Pancreas (tissue), 10 donors: ENCODE data around the gene PSMD2. TPM values are rescaled to one million over a fixed set of nuclear protein-coding genes. Genes with fewer than 3 reads are reported as not detected.

Experiments used
- ATAC-seq, 4 donors: fragments of 200-7000 bp; cut with Tn5 transposase; one replicate each; pipeline versions ENCODE4 v1.8.0 to v1.9.1; 2020; ENCODE audit warnings: mild to moderate bottlenecking in 4 of 4, moderate library complexity in 4 of 4
- DNase-seq, 6 donors: peaks; one replicate each; pipeline ENCODE4 v3.0.0-alpha.2; 2020
- FAIRE-seq: peaks from 2 replicates; lab custom pipeline; 2012; peaks lifted over from hg19 to GRCh38; lab: Jason Lieb, UNC
- H3K27ac ChIP-seq, 4 donors: fragments of 200-600 bp; sonication (generic); 1 replicate in 3 of 4; 2 replicates in 1 of 4; pipeline versions ENCODE4 v1.5.0 to v1.8.0; 2020
- H3K27me3 ChIP-seq, 4 donors: fragments of 200-600 bp; one replicate each; pipeline ENCODE4 v1.8.0; 2021
- H3K36me3 ChIP-seq, 3 donors: fragments of 200-600 bp; sonication (generic) in 1 of 3; one replicate each; pipeline versions ENCODE4 v1.5.0 to v1.8.0; 2020 to 2021
- H3K4me1 ChIP-seq, 3 donors: fragments of 200-600 bp; one replicate each; pipeline ENCODE4 v1.8.0; 2021
- H3K4me3 ChIP-seq, 4 donors: fragments of 200-600 bp; sonication (generic) in 2 of 4; one replicate each; pipeline versions ENCODE4 v1.5.0 to v1.8.0; 2020 to 2021
- H3K9me3 ChIP-seq, 4 donors: fragments of 200-600 bp; one replicate each; pipeline ENCODE4 v1.8.0; 2021
- CTCF ChIP-seq, 4 donors: fragments of 200-600 bp; sonication (generic) in 3 of 4; IDR thresholded peaks; one replicate each; pipeline versions ENCODE4 v1.5.0 to v1.8.0; 2021; ENCODE audit warnings: antibody characterized with exemption in 4 of 4
- WGBS, 2 donors: extraction: QIAGEN DNeasy Blood & Tissue Kit; methylation state at CpG; one replicate each; pipeline ENCODE4 v1.1.7; 2013; 5-methylcytosine and 5-hydroxymethylcytosine counted together
- intact Hi-C, 3 donors: fragments of 100-400 bp; cut with DNase I; formaldehyde crosslinking; loops; one replicate each; pipeline versions ENCODE4 v1.11.1 to v1.14.2; 2022
- polyA plus RNA-seq, 2 donors: library from polyadenylated mRNA; stranded (reverse); fragments of 200-250 nt; gene quantifications; one replicate each; pipeline ENCODE4 v1.2.3, GENCODE V29; 2013
- total RNA-seq, 6 donors: library from RNA; stranded (reverse); fragmentation: NEBNext Ultra II Directional in 4 of 6; extraction: Animal tissue kit (Norgen Biotek cat#: 25700) in 4 of 6; gene quantifications; one replicate each; pipeline versions ENCODE4 v1.2.1 to v1.2.4, GENCODE V29; 2021 to 2023
- donor health status: healthy with polysubstance abuse.
- donor health status: DM: no; HTN: no; CAD: no; lungs with moderate emphysema.
- donor health status: DM: no; HTN: no; CAD: no.
- donor health status: control.
- donor health status: control.
- donor health status: Bipolar disorder and iron deficiency.
- donor health status: DM: yes; HTN: yes; CAD: no.
- donor health status: DM: no; HTN: no; CAD: no.
- donor health status: DM: no; HTN: no; CAD: no.
- donor health status: DM: yes; HTN: yes; CAD: no.

PSMD2 gene
- total and polyA plus RNA-seq, 8 donors, result 38.4 to 89.6 (median 54.1) TPM

- intact Hi-C loops, result no loop called here
- Histone ChIP-seq H3K36me3 (peaks cover 26 to 63% (median 61%) of the 10 kb centered on the region in 3 donors), H3K4me3 (no peak overlapping the region), H3K4me1 (peaks cover 27 to 34% (median 30%) of the 10 kb centered on the region in 3 donors), H3K27me3 (no peaks in the 10 kb centered on the region), H3K27ac (no peak overlapping the region), H3K9me3 (no peaks in the 10 kb centered on the region)
- FAIRE-seq, result no peak
- DNase-seq, result peak in 2 of 6 donors; percentile 16 to 42
- TF ChIP-seq CTCF (IDR thresholded peaks at IDR 0.05), result no peak
- 86 to 90% methylated on average over 5 of the region's 5 CpGs for WGBS, 2 donors
- no peak for ATAC-seq
Measured at GRCh38 chr3:184321666-184322065, 22.6 kb downstream of the PSMD2 start.

GRCh38 chr3:184322731-184323487 is 23.9 kb downstream of the PSMD2 start:
- ATAC-seq, result no peak
- Histone ChIP-seq H3K27me3 (no peaks in the 10 kb centered on the region), H3K9me3 (no peaks in the 10 kb centered on the region), H3K27ac (no peak overlapping the region), H3K4me3 (no peak overlapping the region), H3K36me3 (peaks cover 26 to 75% (median 73%) of the 10 kb centered on the region in 3 donors), H3K4me1 (peaks cover 18 to 22% (median 22%) of the 10 kb centered on the region in 3 donors)
- DNase-seq, result peak in 1 of 6 donors; percentile 26
- 79 to 81% methylated on average over 20 of the region's 20 CpGs for WGBS, 2 donors
- TF ChIP-seq CTCF (IDR thresholded peaks at IDR 0.05), result no peak
- no peak for FAIRE-seq
- intact Hi-C loops, result no loop called here

DNA sequence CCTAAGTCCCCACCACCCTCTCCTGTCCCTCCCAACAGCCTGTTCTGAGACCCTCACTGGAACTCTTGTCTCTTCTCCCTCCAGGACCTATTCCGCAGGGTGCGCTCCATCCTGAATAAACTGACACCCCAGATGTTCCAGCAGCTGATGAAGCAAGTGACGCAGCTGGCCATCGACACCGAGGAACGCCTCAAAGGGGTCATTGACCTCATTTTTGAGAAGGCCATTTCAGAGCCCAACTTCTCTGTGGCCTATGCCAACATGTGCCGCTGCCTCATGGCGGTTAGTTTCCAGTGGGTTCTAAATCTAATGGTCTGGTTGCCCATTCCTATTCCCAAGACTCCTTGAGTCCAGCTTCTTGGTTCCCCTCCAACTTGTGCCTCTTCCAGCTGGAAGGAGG is 24.7 kb downstream of the PSMD2 start:
- Histone ChIP-seq H3K27me3 (no peaks in the 10 kb centered on the region), H3K9me3 (no peaks in the 10 kb centered on the region), H3K4me3 (no peak overlapping the region), H3K36me3 (peaks cover 26 to 83% (median 79%) of the 10 kb centered on the region in 3 donors), H3K4me1 (peaks cover 10 to 15% (median 14%) of the 10 kb centered on the region in 3 donors), H3K27ac (no peak overlapping the region)
- TF ChIP-seq CTCF (IDR thresholded peaks at IDR 0.05), result no peak
- DNase-seq (peak in 1 of 6 donors; percentile 10), ATAC-seq (no peak), FAIRE-seq (no peak)
- intact Hi-C loops, result no loop called here
- 84 to 85% methylated on average over 8 of the region's 8 CpGs for WGBS, 2 donors

DNA sequence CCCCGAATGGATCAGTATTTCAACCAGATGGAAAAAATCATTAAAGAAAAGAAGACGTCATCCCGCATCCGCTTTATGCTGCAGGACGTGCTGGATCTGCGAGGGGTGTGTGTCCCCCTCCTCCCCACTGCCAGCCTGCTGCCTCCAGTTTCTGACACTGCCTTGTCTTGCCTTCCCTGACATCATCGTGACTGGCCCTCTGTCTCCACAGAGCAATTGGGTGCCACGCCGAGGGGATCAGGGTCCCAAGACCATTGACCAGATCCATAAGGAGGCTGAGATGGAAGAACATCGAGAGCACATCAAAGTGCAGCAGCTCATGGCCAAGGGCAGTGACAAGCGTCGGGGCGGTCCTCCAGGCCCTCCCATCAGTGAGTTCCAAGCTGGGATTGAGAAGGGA is 26.2 kb downstream of the PSMD2 start:
- TF ChIP-seq CTCF (IDR thresholded peaks at IDR 0.05), result no peak
- no peak for DNase-seq
- Histone ChIP-seq H3K36me3 (peaks cover 34 to 95% (median 91%) of the 10 kb centered on the region in 3 donors), H3K27me3 (no peaks in the 10 kb centered on the region), H3K4me3 (no peak overlapping the region), H3K9me3 (no peaks in the 10 kb centered on the region), H3K4me1 (peaks cover 5 to 8% (median 6%) of the 10 kb centered on the region in 3 donors), H3K27ac (no peak overlapping the region)
- ATAC-seq, result no peak
- FAIRE-seq, result no peak
- 85 to 89% methylated on average over 13 of the region's 13 CpGs for WGBS, 2 donors
- intact Hi-C loops, result no loop called here
